GM21360 (cell line): ENCODE data around the gene STUB1.

Experiments used
- ATAC-seq: cut with Tn5 transposase; IDR thresholded peaks from one replicate; pipeline ENCODE4 v1.9.1; 2021; ENCODE audit warnings: mild to moderate bottlenecking, moderate library complexity; ENCODE audit not compliant: unreplicated experiment

The STUB1 gene

DNA sequence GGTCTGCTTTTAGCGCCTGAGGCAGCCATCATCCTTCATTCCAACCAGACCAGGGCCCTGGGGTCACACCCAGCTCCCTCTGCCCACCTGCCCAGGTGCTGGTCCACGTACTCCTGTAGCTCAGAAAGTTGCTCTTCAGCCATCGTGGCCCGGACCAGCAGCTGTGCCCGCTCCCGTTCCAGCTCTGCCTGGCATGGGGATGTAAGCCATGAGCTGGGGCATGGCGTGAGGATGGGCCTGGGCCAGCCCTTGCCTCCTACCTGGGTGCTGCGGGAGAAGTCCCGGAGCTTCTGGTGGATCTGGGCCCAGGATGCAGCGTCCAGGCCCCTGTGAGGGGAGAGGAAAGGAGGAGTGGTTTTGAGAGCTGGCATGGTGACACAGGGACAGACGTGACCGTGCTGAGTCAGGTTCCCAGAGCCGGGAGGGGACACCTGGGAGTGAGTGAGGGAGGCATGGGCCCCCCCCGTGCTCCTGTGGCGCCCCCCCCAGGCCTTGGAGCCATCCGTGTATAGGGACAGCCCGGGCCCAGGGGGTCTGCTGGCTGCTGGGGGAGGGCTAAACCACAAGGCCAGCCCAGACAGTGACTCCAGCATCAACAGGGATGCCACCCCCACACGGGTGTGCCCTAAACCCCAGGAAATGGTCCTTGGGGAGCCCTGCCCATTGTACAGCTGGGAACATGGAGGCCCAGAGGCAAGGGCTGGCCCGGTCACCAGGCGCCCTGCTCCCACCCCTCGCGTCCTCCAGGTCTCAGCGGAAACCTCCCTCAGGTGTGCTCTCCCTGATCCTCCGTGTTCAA, 42.8 kb downstream of the STUB1 start:
- no peak for ATAC-seq

GRCh38 chr16:723695-724094, 43.5 kb downstream of the STUB1 start:
- no peak for ATAC-seq

DNA sequence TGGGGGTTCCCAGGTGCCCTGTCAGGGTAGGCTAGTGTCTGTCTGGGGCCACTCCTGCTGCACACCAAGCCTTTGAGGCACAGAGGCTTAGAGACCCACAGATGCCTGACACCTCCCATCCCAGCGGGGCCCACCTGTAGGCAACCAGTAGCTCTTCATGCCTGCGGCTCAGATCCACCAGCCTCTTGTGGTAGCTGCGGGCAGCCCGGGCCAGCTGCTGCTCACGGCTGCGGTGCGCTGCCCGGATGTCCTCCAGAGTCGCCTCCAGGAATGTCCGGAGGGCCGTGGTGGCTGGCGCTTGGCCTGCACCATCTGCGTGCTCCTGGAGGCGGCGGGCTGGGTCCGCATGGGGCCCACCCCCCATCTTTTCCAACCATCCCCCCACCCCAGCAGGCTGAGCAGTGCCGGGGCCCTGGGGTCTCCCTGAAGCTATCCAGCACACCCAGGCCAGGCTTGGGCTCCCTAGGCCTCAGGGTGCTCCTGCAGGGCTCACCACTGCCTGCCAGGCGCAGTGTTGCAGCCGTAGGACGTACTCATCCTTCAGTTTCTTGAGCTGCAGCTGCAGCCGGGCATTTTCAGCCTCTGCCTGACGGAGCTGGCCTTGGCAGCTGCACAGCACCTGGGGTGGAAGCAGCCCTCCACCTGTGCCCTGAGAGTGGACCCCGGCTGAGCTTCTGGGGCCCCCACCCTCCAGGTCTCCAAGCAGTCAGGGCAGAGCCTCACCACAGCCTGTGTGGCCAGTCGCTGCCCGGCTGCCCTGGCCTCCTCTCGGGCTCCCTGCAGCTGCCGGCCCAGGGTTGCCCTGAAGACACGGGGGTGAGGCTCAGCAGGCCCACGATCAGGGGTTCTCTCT, 44.2 kb downstream of the STUB1 start:
- ATAC-seq: no peak

- no peak for ATAC-seq
These were observed 44.8 kb downstream of the STUB1 start for GRCh38 chr16:725041-725376.

DNA sequence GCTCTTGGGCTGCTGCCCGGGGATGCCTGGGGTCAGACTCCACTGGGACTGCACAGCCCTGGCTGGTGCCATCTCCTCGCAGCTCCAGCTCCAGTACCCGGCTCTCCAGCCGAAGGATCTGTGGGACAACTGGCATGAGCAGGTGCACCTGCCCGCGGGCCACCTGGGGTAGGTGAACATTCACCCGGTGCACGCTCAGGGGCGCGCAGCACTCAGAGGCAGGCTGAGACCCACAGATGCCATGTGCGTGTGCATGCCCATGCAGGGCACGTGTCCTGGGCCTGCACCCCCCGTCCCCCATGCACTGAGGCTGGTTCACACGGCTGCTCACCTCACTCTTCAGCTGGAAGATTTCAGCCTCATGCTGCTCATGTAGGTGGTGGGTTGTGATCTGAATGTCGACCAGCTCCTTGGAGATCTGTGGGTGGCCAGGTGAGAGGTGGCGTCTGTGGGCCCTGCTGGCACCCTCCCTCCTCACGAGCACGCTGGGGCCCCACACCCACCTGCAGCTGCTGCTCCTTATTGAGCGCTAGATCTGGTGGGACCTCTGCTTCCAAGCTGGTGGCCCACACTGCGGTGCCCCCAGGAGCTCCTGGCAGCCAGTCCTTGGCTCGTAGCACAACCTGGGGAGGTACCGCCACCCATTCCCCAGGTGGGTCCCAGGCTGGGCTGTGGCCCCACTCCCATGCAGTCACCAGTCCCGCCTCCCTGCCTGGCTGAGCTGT, 45.4 kb downstream of the STUB1 start:
- no peak for ATAC-seq

- ATAC-seq: no peak
These were observed 45.9 kb downstream of the STUB1 start for GRCh38 chr16:726188-726437.

DNA sequence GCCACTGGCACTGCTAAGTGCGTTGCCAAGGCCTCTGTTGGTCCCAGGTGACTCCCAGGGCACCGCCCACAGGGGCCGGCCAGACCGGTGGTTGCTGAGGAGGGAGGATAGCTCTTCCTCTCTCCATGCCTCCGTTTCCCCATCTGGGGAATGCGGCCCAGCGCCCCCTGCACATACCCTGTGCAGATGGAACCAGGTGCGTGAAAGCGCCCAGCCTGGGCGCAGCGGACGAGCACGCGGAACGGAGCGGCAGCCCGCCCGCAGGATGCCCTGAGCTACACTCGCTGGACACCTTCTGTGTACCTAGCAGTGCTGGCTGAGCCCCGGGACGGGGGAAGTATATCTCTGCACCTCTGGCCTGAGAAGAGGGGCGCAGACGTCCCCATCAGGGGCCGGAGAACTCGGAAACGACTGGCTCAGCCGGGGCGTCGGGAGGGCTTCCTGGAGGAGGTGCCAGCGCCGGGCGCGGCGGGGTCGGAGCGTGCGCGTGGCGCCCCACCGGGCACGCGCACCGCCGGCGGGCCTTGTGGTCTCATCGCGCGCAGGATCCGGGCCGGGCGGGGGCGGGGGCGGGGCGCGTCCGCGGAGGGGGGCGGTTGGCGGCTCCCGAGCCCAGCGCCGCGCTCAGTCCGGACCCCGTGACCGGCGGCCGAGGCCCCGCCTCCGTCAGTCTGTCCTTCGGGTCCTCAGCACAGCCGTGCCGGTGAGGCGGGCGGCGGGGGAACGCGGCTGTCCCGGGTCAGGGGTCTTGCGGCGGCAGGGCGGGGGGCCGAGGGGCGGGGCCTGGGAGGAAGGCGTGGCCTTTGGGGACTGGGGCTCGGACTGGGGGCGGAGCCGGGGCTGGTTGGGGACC, 46.5 kb downstream of the STUB1 start, which contains the start of the genes CCDC78 and HAGHL:
Gene CCDC78, minus strand, starts transcription at position 6 of the 853 bp plus-strand sequence. CDS start 76 bp downstream, outside the sequence.
Gene HAGHL, plus strand, starts transcription at position 669 of the 853 bp plus-strand sequence. CDS start 404 bp downstream, outside the sequence.
- no peak for ATAC-seq

GRCh38 chr16:727291-727977, 47.2 kb downstream of the STUB1 start:
- ATAC-seq: no peak

DNA sequence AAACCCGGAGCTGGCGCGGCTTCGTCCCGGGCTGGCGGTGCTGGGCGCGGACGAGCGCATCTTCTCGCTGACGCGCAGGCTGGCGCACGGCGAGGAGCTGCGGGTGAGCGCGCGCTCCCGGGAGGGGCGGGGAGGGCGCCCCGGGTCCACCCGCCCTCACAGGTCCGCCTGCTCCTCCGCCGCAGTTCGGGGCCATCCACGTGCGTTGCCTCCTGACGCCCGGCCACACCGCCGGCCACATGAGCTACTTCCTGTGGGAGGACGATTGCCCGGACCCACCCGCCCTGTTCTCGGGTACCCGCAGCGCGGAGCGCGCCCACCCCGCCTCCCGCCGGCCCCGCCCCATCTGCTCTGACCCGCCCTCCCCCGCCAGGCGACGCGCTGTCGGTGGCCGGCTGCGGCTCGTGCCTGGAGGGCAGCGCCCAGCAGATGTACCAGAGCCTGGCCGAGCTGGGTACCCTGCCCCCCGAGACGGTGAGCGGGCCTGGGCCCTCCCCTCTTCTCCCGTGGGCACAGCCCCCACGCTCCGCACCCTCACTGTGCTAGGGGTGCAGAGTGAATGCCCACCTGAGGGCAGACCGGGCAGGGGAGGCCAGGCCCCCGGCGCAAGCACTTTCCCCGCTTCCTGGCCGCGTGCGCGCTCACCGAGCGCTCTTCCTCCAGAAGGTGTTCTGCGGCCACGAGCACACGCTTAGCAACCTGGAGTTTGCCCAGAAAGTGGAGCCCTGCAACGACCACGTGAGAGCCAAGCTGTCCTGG, 48.1 kb downstream of the STUB1 start:
- ATAC-seq: no peak

GRCh38 chr16:728890-729744, 48.9 kb downstream of the STUB1 start:
- no peak for ATAC-seq

- no peak for ATAC-seq
These were observed 49.8 kb downstream of the STUB1 start for GRCh38 chr16:729768-730665.

DNA sequence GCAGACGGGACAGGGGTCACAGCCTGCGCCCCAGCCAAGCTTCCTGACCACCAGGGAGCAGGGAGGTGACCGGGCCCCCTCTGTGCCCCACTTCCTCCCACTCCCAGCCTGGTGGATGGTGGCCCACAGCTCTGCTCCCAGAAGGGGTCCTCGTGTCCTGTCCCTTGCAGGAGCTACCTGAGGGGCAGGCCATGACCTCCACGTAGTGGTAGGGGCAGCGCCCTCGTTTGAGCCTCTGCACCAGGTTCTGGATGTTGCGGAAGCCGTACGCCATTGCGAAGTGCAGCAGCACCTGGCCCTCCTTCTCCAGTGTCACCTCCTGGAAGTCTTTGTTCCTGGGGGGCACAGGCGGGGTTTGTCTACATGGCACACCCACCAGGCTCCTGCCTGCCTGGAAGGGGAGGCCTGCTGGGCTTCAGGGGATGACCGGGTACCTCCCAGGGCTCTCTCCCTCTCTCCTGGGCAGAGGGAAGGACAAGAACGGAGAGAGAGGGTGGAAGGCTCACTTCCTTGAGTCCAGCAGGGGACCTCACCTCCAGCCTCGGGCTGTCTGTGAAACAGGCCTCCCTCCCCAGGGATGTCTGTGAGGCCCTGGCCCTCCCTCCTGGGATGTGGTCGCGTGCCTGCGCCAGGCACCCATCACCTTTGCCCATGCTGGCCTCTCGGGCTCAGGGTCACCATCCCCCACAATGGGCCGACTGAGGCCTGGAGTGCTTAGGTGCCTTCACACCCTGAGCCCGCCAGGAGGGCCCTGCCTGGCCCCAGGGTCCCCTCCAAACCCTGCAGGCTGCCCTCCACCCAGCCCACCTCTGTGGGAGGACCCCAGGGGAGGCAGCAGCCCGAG, 50.7 kb downstream of the STUB1 start:
- no peak for ATAC-seq

- ATAC-seq: no peak
These were observed 52.1 kb downstream of the STUB1 start for GRCh38 chr16:732332-732731.
